DND-41 (cell line): ENCODE measurements around the gene SUMF1.

Experiments used
- ATAC-seq: fragments of 200-7000 bp; cut with Tn5 transposase; 3 replicates; pipeline ENCODE4 v1.9.1; 2021; ENCODE audit warnings: low read depth; ENCODE audit not compliant: insufficient read depth
- DNase-seq: peaks from one replicate; pipeline ENCODE4 v3.0.0-alpha.2; 2020
- H2AFZ ChIP-seq: 2 replicates; pipeline ENCODE4 v1.6.0; 2012; ENCODE audit warnings: low read depth, low read length
- H3K27ac ChIP-seq: 2 replicates; pipeline ENCODE4 v1.5.1; 2012; ENCODE audit warnings: low read length, inconsistent platforms
- H3K27me3 ChIP-seq: fragments of 200-600 bp; sonication (generic); 2 replicates; pipeline ENCODE4 v1.6.0; 2012; ENCODE audit warnings: low read length, mild to moderate bottlenecking, inconsistent platforms; ENCODE audit not compliant: insufficient read depth, poor library complexity
- H3K36me3 ChIP-seq: 2 replicates; pipeline ENCODE4 v1.5.1; 2012; ENCODE audit warnings: low read length, inconsistent platforms; ENCODE audit not compliant: insufficient read depth
- H3K4me1 ChIP-seq: 2 replicates; pipeline ENCODE4 v1.5.1; 2012; ENCODE audit warnings: mild to moderate bottlenecking, low read length; ENCODE audit not compliant: insufficient read depth
- H3K4me2 ChIP-seq: 2 replicates; pipeline ENCODE4 v1.6.0; 2012; ENCODE audit warnings: mild to moderate bottlenecking, moderate library complexity, low read length, inconsistent platforms; ENCODE audit not compliant: insufficient read depth
- H3K4me3 ChIP-seq, 2 experiments: fragments of 200-600 bp in 1 of 2; shearing (Covaris generic) in 1 of 2; 2 replicates each; pipeline ENCODE4 v1.5.1; 2012 to 2016; ENCODE audit warnings: inconsistent platforms in 2 of 2, low read length in 2 of 2, mild to moderate bottlenecking in 2 of 2, low read depth in 1 of 2, moderate library complexity in 1 of 2
- H3K79me2 ChIP-seq: 2 replicates; pipeline ENCODE4 v1.6.0; 2012; ENCODE audit warnings: low read length, inconsistent platforms; ENCODE audit not compliant: insufficient read depth
- H3K9ac ChIP-seq: 2 replicates; pipeline ENCODE4 v1.6.0; 2012; ENCODE audit warnings: low read depth, mild to moderate bottlenecking, inconsistent platforms, low read length, moderate library complexity
- H3K9me3 ChIP-seq: 2 replicates; pipeline ENCODE4 v1.5.1; 2012; ENCODE audit warnings: low read length, moderate library complexity, mild to moderate bottlenecking, inconsistent platforms; ENCODE audit not compliant: insufficient read depth, severe bottlenecking
- H4K20me1 ChIP-seq: 2 replicates; pipeline ENCODE4 v1.6.0; 2012; ENCODE audit warnings: low read length; ENCODE audit not compliant: insufficient read depth
- CTCF ChIP-seq: IDR thresholded peaks from 2 replicates; pipeline ENCODE4 v1.5.1; 2012; ENCODE audit warnings: borderline replicate concordance, low read length, moderate library complexity, mild to moderate bottlenecking; ENCODE audit not compliant: poor library complexity, severe bottlenecking; ENCODE audit errors: extremely low read depth
- EZH2 ChIP-seq: IDR thresholded peaks from 3 replicates; pipeline ENCODE4 v1.6.1; 2012; ENCODE audit warnings: borderline replicate concordance, low read depth, mild to moderate bottlenecking, moderate library complexity, low read length, inconsistent platforms; ENCODE audit not compliant: severe bottlenecking

The SUMF1 gene

GRCh38 chr3:4340411-4341335, 126.4 kb downstream of the SUMF1 start:
- H3K9ac ChIP-seq: no peak overlapping the region
- H3K4me2 ChIP-seq: no peak overlapping the region
- no peak for ATAC-seq
- H3K9me3 ChIP-seq: no peaks in the 10 kb centered on the region
- H3K4me1 ChIP-seq: no peaks in the 10 kb centered on the region
- H3K27me3 ChIP-seq: no peaks in the 10 kb centered on the region
- H3K36me3 ChIP-seq: no peaks in the 10 kb centered on the region
- no peak for DNase-seq
- TF ChIP-seq EZH2 (no peak), CTCF (no peak)
- H3K79me2 ChIP-seq: no peaks in the 10 kb centered on the region
- no peak overlapping the region for H3K4me3 ChIP-seq
- 0 out of 2 replicates have a peak overlapping the region, but pooled peaks have one; percentile 14 for H2AFZ ChIP-seq
- no peak overlapping the region for H3K27ac ChIP-seq
- H4K20me1 ChIP-seq: no peaks in the 10 kb centered on the region

- no peak overlapping the region for H2AFZ ChIP-seq
- H3K27me3 ChIP-seq: no peaks in the 10 kb centered on the region
- DNase-seq (no peak), ATAC-seq (no peak)
- no peaks in the 10 kb centered on the region for H3K4me1 ChIP-seq
- H3K27ac ChIP-seq: no peak overlapping the region
- H3K36me3 ChIP-seq: no peaks in the 10 kb centered on the region
- no peak for TF ChIP-seq CTCF
- TF ChIP-seq EZH2: no peak
- H3K9me3 ChIP-seq: no peaks in the 10 kb centered on the region
- H3K4me2 ChIP-seq: no peak overlapping the region
- H4K20me1 ChIP-seq: no peaks in the 10 kb centered on the region
- H3K4me3 ChIP-seq: no peak overlapping the region
- no peak overlapping the region for H3K9ac ChIP-seq
- H3K79me2 ChIP-seq: no peaks in the 10 kb centered on the region
Measured at GRCh38 chr3:4340077-4340410, 127.0 kb downstream of the SUMF1 start.

GRCh38 chr3:4338751-4339150, 128.3 kb downstream of the SUMF1 start:
- Histone ChIP-seq H3K27ac (no peak overlapping the region), H3K4me3 (no peak overlapping the region), H3K36me3 (no peaks in the 10 kb centered on the region), H3K9ac (no peak overlapping the region), H3K4me1 (no peaks in the 10 kb centered on the region), H3K4me2 (no peak overlapping the region), H2AFZ (no peak overlapping the region), H3K79me2 (no peaks in the 10 kb centered on the region), H3K9me3 (no peaks in the 10 kb centered on the region), H3K27me3 (no peaks in the 10 kb centered on the region), H4K20me1 (no peaks in the 10 kb centered on the region)
- no peak for TF ChIP-seq EZH2
- TF ChIP-seq CTCF: no peak
- ATAC-seq: no peak
- DNase-seq: no peak
